Large intestine (tissue), 3 donors: Measurements from ENCODE around the gene EFHC2. TPM values are rescaled to one million over a fixed set of nuclear protein-coding genes. Genes with fewer than 3 reads are reported as not detected.
"Not testable (repeated sequence)": the region's sequence is repeated elsewhere in the genome, so short reads cannot be mapped to it uniquely, and the experiment has no call there.

Experiments used
- DNase-seq, 2 donors: peaks; one replicate each; pipeline versions ENCODE4 v3.0.0 to v3.0.0-alpha.2; 2013
- H3K27ac ChIP-seq: one replicate; pipeline ENCODE4 v1.5.1; 2013; ENCODE audit warnings: low read length
- H3K27me3 ChIP-seq: 2 replicates; pipeline ENCODE4 v1.6.1; 2013; ENCODE audit warnings: low read length; ENCODE audit not compliant: control insufficient read depth, insufficient read depth
- H3K36me3 ChIP-seq: 2 replicates; pipeline ENCODE4 v1.6.1; 2013; ENCODE audit warnings: low read length; ENCODE audit not compliant: control insufficient read depth, insufficient read depth
- H3K4me1 ChIP-seq: one replicate; pipeline ENCODE4 v1.6.1; 2013; ENCODE audit warnings: low read length; ENCODE audit not compliant: control insufficient read depth, insufficient read depth
- H3K4me3 ChIP-seq: one replicate; pipeline ENCODE4 v1.5.1; 2013; ENCODE audit warnings: low read length
- H3K9me3 ChIP-seq: one replicate; pipeline ENCODE4 v1.6.1; 2013; ENCODE audit warnings: mild to moderate bottlenecking, low read depth, low read length, moderate library complexity; ENCODE audit not compliant: control insufficient read depth
- WGBS: methylation state at CpG from one replicate; pipeline ENCODE4 v1.1.5; 2013; ENCODE audit warnings: low lambda C conversion rate; ENCODE audit not compliant: insufficient coverage; 5-methylcytosine and 5-hydroxymethylcytosine counted together
- polyA plus RNA-seq: library from polyadenylated mRNA; unstranded; fragments of 120-200 nt; gene quantifications from one replicate; pipeline ENCODE4 v1.2.1, GENCODE V29; 2013

Gene EFHC2
- polyA plus RNA-seq, 1 donor: 2.2 TPM

GRCh38 chrX:44216171-44216570 lies 127.3 kb downstream of the EFHC2 start:
- Histone ChIP-seq H3K27ac (no peak overlapping the region), H3K4me3 (no peak overlapping the region), H3K4me1 (no peaks in the 10 kb centered on the region), H3K36me3 (no peaks in the 10 kb centered on the region), H3K9me3 (no peaks in the 10 kb centered on the region), H3K27me3 (no peaks in the 10 kb centered on the region)
- no CpG with 5 or more reads among the region's 3 CpGs for WGBS
- DNase-seq: no peak

- Histone ChIP-seq H3K9me3 (no peaks in the 10 kb centered on the region), H3K4me3 (no peak overlapping the region), H3K36me3 (no peaks in the 10 kb centered on the region), H3K27me3 (no peaks in the 10 kb centered on the region), H3K27ac (no peak overlapping the region), H3K4me1 (no peaks in the 10 kb centered on the region)
- WGBS: no CpG with 5 or more reads among the region's 1 CpG
- DNase-seq: no peak
Measured at GRCh38 chrX:44203791-44204190, 139.7 kb downstream of the EFHC2 start.

- Histone ChIP-seq H3K36me3 (no peaks in the 10 kb centered on the region), H3K9me3 (no peaks in the 10 kb centered on the region), H3K27me3 (no peaks in the 10 kb centered on the region), H3K27ac (no peak overlapping the region), H3K4me3 (no peak overlapping the region), H3K4me1 (no peaks in the 10 kb centered on the region)
- no peak for DNase-seq
- WGBS: no CpG with 5 or more reads among the region's 2 CpGs
Measured at GRCh38 chrX:44202596-44202995, 140.9 kb downstream of the EFHC2 start.

GRCh38 chrX:44189116-44189515 lies 154.4 kb downstream of the EFHC2 start:
- Histone ChIP-seq H3K36me3 (no peaks in the 10 kb centered on the region), H3K4me3 (no peak overlapping the region), H3K9me3 (no peaks in the 10 kb centered on the region), H3K27ac (no peak overlapping the region), H3K4me1 (no peaks in the 10 kb centered on the region), H3K27me3 (no peaks in the 10 kb centered on the region)
- no peak for DNase-seq
- no CpG with 5 or more reads among the region's 2 CpGs for WGBS

- H3K4me3 ChIP-seq, DNase-seq, H3K4me1 ChIP-seq, H3K36me3 ChIP-seq, H3K27me3 ChIP-seq, H3K27ac ChIP-seq, H3K9me3 ChIP-seq: not testable (repeated sequence)
- no CpG with 5 or more reads among the region's 5 CpGs for WGBS
Measured at GRCh38 chrX:44187915-44188314, 155.6 kb downstream of the EFHC2 start.

- no CpG with 5 or more reads among the region's 2 CpGs for WGBS
- Histone ChIP-seq H3K27ac (no peak overlapping the region), H3K36me3 (no peaks in the 10 kb centered on the region), H3K9me3 (no peaks in the 10 kb centered on the region), H3K4me3 (no peak overlapping the region), H3K27me3 (no peaks in the 10 kb centered on the region), H3K4me1 (no peaks in the 10 kb centered on the region)
- DNase-seq: no peak
Measured at GRCh38 chrX:44183329-44183728, 160.1 kb downstream of the EFHC2 start.

GRCh38 chrX:44178274-44179053 lies 165.0 kb downstream of the EFHC2 start:
- Histone ChIP-seq H3K9me3 (no peaks in the 10 kb centered on the region), H3K4me1 (no peaks in the 10 kb centered on the region), H3K4me3 (no peak overlapping the region), H3K27me3 (no peaks in the 10 kb centered on the region), H3K27ac (no peak overlapping the region), H3K36me3 (no peaks in the 10 kb centered on the region)
- DNase-seq: no peak
- WGBS: 80% methylated on average over 1 of the region's 6 CpGs

- Histone ChIP-seq H3K36me3 (no peaks in the 10 kb centered on the region), H3K9me3 (no peaks in the 10 kb centered on the region), H3K4me1 (no peaks in the 10 kb centered on the region), H3K4me3 (no peak overlapping the region), H3K27ac (no peak overlapping the region), H3K27me3 (no peaks in the 10 kb centered on the region)
- no peak for DNase-seq
- WGBS: no CpG with 5 or more reads among the region's 2 CpGs
Measured at GRCh38 chrX:44175455-44175854, 168.0 kb downstream of the EFHC2 start.

- DNase-seq: no peak
- no CpG with 5 or more reads among the region's 3 CpGs for WGBS
- H3K4me3 ChIP-seq: no peak overlapping the region
- no peaks in the 10 kb centered on the region for H3K36me3 ChIP-seq
- H3K9me3 ChIP-seq: no peaks in the 10 kb centered on the region
- no peak overlapping the region for H3K27ac ChIP-seq
- no peaks in the 10 kb centered on the region for H3K4me1 ChIP-seq
- no peaks in the 10 kb centered on the region for H3K27me3 ChIP-seq
Measured at GRCh38 chrX:44174061-44174460, 169.4 kb downstream of the EFHC2 start.

GRCh38 chrX:44173219-44173618 lies 170.3 kb downstream of the EFHC2 start:
- Histone ChIP-seq H3K9me3 (no peaks in the 10 kb centered on the region), H3K36me3 (no peaks in the 10 kb centered on the region), H3K4me3 (no peak overlapping the region), H3K27me3 (no peaks in the 10 kb centered on the region), H3K4me1 (no peaks in the 10 kb centered on the region), H3K27ac (no peak overlapping the region)
- WGBS: no CpG with 5 or more reads among the region's 3 CpGs
- no peak for DNase-seq

GRCh38 chrX:44167116-44167515 lies 176.4 kb downstream of the EFHC2 start:
- no peaks in the 10 kb centered on the region for H3K27me3 ChIP-seq
- no peaks in the 10 kb centered on the region for H3K4me1 ChIP-seq
- H3K27ac ChIP-seq: no peak overlapping the region
- no peaks in the 10 kb centered on the region for H3K9me3 ChIP-seq
- H3K4me3 ChIP-seq: no peak overlapping the region
- H3K36me3 ChIP-seq: no peaks in the 10 kb centered on the region
- no CpG with 5 or more reads among the region's 1 CpG for WGBS
- DNase-seq: no peak
